ENCODE measurements around the gene L1TD1.

Gene L1TD1

DNA sequence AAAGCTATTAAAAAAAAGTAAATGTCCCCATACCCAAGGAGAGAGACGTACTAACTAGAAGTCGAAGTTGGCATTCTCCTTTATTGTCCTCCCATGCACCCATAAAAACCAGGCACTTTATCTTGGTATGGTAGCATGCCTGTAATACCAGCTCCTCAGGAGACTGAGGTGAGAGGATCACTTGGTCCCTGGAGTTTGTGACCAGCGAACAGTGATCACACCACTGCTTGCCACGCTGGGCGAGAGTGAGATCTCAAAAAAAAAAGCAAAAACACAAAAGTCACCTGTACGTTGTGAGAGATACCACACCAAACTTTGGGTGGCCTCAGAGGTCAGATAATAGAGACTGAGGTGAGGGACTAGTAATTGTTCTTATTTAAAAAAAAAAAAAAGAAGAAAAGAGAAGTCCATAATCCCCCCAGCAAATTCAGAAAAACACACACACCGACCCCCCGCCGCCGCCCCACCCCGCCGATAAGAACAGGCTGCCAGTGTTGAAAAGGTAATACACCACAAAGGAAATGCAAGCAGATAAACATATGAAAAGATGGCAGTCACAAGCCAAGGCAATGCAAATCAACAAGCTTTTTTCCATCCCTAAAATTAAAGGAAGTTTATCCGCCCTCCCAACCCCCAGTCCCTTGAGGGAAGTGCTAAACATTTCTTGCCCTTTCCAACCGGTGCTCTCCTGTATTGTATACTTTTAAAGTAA is 3.6 kb downstream of the L1TD1 start:
- H3K36me3 ChIP-seq: no peaks in the 10 kb centered on the region
- TF ChIP-seq, protein P1, sequence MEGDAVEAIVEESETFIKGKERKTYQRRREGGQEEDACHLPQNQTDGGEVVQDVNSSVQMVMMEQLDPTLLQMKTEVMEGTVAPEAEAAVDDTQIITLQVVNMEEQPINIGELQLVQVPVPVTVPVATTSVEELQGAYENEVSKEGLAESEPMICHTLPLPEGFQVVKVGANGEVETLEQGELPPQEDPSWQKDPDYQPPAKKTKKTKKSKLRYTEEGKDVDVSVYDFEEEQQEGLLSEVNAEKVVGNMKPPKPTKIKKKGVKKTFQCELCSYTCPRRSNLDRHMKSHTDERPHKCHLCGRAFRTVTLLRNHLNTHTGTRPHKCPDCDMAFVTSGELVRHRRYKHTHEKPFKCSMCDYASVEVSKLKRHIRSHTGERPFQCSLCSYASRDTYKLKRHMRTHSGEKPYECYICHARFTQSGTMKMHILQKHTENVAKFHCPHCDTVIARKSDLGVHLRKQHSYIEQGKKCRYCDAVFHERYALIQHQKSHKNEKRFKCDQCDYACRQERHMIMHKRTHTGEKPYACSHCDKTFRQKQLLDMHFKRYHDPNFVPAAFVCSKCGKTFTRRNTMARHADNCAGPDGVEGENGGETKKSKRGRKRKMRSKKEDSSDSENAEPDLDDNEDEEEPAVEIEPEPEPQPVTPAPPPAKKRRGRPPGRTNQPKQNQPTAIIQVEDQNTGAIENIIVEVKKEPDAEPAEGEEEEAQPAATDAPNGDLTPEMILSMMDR (IDR thresholded peaks at IDR 0.05): no peak
- H3K4me1 ChIP-seq (ENCODE audit: control insufficient read depth in 1 of 2, insufficient read depth in 1 of 2, low read depth in 1 of 2, low read length in 1 of 2): peaks cover 0 to 6% of the 10 kb centered on the region in 2 experiments

GRCh38 chr1:62198781-62199125 is 4.1 kb downstream of the L1TD1 start:
- Histone ChIP-seq H3K27me3 (peaks cover 60% of the 10 kb centered on the region), H3K4me3 (ENCODE audit: low read depth in 1 of 2, low read length in 1 of 2) (no peak overlapping the region), H3K36me3 (no peaks in the 10 kb centered on the region), H3K27ac (no peak overlapping the region), H3K9me3 (no peaks in the 10 kb centered on the region), H3K4me1 (ENCODE audit: control insufficient read depth in 1 of 2, insufficient read depth in 1 of 2, low read depth in 1 of 2, low read length in 1 of 2) (peaks cover 0 to 6% of the 10 kb centered on the region in 2 experiments)
- TF ChIP-seq, protein P1 (IDR thresholded peaks at IDR 0.05): no peak

More for the DNA sequence above, 3.6 kb downstream of the L1TD1 start:
- Histone ChIP-seq H3K27me3 (peaks cover 65% of the 10 kb centered on the region), H3K9me3 (no peaks in the 10 kb centered on the region), H3K4me3 (ENCODE audit: low read depth in 1 of 2, low read length in 1 of 2) (no peak overlapping the region), H3K27ac (no peak overlapping the region)

DNA sequence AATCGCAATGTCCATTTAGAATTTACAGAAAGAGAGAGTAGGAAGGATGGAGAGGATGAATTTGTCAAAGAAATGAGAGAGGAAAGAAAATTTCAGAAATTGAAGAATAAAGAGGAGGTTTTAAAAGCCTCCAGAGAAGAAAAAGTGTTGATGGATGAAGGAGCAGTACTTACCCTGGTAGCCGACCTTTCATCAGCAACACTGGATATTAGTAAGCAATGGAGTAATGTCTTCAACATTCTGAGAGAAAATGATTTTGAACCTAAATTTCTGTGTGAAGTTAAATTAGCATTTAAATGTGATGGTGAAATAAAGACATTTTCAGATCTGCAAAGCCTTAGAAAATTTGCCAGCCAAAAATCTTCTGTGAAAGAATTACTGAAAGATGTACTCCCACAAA is 12.5 kb downstream of the L1TD1 start:
- Histone ChIP-seq H3K36me3 (no peaks in the 10 kb centered on the region), H3K4me3 (ENCODE audit: low read depth in 1 of 2, low read length in 1 of 2) (no peak overlapping the region), H3K27ac (no peak overlapping the region), H3K9me3 (no peaks in the 10 kb centered on the region), H3K27me3 (no peaks in the 10 kb centered on the region), H3K4me1 (ENCODE audit: control insufficient read depth in 1 of 2, insufficient read depth in 1 of 2, low read depth in 1 of 2, low read length in 1 of 2) (no peaks in the 10 kb centered on the region)
- TF ChIP-seq, protein P1 (IDR thresholded peaks at IDR 0.05): no peak

DNA sequence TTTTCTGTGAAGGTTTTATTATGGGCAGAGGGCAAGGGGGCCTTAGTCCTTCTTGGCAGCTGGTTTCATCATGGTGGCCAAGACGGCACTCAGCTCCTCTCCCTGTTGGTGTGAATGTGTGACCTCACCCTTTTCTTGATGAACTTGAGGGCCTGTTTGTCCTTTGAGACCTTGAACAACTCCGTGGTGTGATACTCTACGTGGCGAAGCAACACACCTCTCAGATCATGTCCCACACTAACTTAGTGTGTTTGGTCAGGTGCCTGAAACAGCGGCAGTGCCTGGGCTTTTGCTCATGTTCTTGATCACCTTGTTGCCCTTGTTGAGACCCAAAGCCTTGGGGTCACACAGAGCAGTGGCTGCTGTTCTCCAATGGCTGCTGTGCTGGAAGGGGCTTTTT is 13.4 kb downstream of the L1TD1 start:
- no peaks in the 10 kb centered on the region for H3K9me3 ChIP-seq
- H3K4me1 ChIP-seq (ENCODE audit: control insufficient read depth in 1 of 2, insufficient read depth in 1 of 2, low read depth in 1 of 2, low read length in 1 of 2): no peaks in the 10 kb centered on the region
- H3K4me3 ChIP-seq (ENCODE audit: low read depth in 1 of 2, low read length in 1 of 2): no peak overlapping the region
- no peak overlapping the region for H3K27ac ChIP-seq
- no peaks in the 10 kb centered on the region for H3K27me3 ChIP-seq
- TF ChIP-seq, protein P1 (IDR thresholded peaks at IDR 0.05): no peak
- H3K36me3 ChIP-seq: no peaks in the 10 kb centered on the region

DNA sequence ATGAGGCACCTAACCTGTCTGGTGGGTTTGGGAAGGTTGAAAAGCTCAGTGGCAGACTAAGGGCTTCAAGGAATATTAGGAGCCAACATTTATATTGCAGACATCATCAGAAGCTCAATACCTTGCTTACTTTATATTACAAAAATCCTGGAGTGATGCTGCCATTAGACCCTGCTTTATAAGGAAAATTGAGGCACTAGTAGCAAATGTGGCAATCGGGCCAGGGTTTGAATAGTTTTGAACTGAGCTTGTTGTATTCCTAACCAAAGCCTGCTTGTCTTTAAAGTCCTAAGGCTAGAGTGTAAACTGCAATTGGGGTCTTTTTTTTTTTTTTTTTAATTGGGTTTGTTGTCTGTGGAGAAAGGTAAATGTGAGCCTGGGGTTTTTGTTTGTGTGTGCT is 14.3 kb downstream of the L1TD1 start:
- no peaks in the 10 kb centered on the region for H3K27me3 ChIP-seq
- TF ChIP-seq, protein P1 (IDR thresholded peaks at IDR 0.05): no peak
- H3K36me3 ChIP-seq: no peaks in the 10 kb centered on the region
- no peaks in the 10 kb centered on the region for H3K9me3 ChIP-seq
- no peaks in the 10 kb centered on the region for H3K4me1 ChIP-seq (ENCODE audit: control insufficient read depth in 1 of 2, insufficient read depth in 1 of 2, low read depth in 1 of 2, low read length in 1 of 2)
- no peak overlapping the region for H3K27ac ChIP-seq
- H3K4me3 ChIP-seq (ENCODE audit: low read depth in 1 of 2, low read length in 1 of 2): no peak overlapping the region
